ENCODE results near the gene SEC16A. TPM values are rescaled to one million over a fixed set of nuclear protein-coding genes. Genes with fewer than 3 reads are reported as not detected.

Gene SEC16A
- total RNA-seq, 2 experiments from 2014 or later: 23.7 to 60.1 TPM

DNA sequence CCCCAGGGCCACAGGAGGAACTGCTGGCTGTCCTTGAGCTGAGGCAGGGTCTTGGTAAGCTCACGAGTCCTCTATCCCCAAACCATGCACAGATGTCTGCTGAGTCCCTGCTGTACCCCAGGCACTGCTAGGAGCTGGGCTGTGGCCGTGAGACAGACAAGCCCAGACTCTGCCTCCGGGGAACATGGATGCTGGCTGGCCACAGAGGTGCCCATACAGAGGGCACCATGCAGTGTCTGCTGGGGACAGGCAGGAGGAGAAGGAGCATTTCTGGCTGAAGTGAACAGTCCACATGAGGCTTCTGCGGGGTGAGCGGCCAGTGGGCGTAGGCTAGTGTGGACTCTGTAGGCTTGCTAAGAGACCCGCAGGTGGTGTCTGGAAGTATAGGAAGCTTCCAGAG lies 4.8 kb upstream of the SEC16A start:
- H3K79me2 ChIP-seq (ENCODE audit: insufficient read depth, low read depth, low read length): peaks cover 1% of the 10 kb centered on the region; the same call in 1 of the 2 replicates
- H3K4me1 ChIP-seq (ENCODE audit: insufficient read depth, low read length, poor library complexity, severe bottlenecking): peaks cover 10% of the 10 kb centered on the region
- no peak overlapping the region for H3K27ac ChIP-seq (ENCODE audit: low read depth, low read length, poor library complexity, severe bottlenecking)
- no peak for DNase-seq (ENCODE audit: low spot score)
- no peaks in the 10 kb centered on the region for H3K36me3 ChIP-seq (ENCODE audit: insufficient read depth, low read length)
- POLR2A ChIA-PET: no interaction called here
- BruUV-seq (replicated peaks): no TSS peak
- no peak overlapping the region for H3K4me2 ChIP-seq (ENCODE audit: low read length)
- intact Hi-C loops (cut with micrococcal nuclease; ENCODE audit: unreplicated experiment): loop anchor here (1.0 kb wide), 1 partner anchor 144 kb away; no protein-coding TSS in a partner anchor
- CTCF ChIA-PET (ENCODE audit: unreplicated experiment): interaction anchor here (0.6 to 0.8 kb wide), 2 partner anchors 27 to 144 kb away, joined by 3 to 6 read pairs; no protein-coding TSS in a partner anchor
- TF ChIP-seq CTCF (conservative IDR thresholded peaks at IDR 0.05; ENCODE audit: low read length) (no peak), EZH2phosphoT487 (IDR thresholded peaks at IDR 0.05; ENCODE audit: borderline replicate concordance, low read depth, low read length) (no peak)
- no peak overlapping the region for H3K4me3 ChIP-seq (ENCODE audit: low read depth, low read length, poor library complexity, severe bottlenecking)
- no peaks in the 10 kb centered on the region for H3K9me3 ChIP-seq (ENCODE audit: low read length)
- H2AFZ ChIP-seq (ENCODE audit: low read length): no peak overlapping the region
- H4K20me1 ChIP-seq (ENCODE audit: insufficient read depth, low read length): peaks cover 5% of the 10 kb centered on the region; the same call in 1 of the 2 replicates
- no peaks in the 10 kb centered on the region for H3K9me2 ChIP-seq (ENCODE audit: insufficient read depth, low read length)

DNA sequence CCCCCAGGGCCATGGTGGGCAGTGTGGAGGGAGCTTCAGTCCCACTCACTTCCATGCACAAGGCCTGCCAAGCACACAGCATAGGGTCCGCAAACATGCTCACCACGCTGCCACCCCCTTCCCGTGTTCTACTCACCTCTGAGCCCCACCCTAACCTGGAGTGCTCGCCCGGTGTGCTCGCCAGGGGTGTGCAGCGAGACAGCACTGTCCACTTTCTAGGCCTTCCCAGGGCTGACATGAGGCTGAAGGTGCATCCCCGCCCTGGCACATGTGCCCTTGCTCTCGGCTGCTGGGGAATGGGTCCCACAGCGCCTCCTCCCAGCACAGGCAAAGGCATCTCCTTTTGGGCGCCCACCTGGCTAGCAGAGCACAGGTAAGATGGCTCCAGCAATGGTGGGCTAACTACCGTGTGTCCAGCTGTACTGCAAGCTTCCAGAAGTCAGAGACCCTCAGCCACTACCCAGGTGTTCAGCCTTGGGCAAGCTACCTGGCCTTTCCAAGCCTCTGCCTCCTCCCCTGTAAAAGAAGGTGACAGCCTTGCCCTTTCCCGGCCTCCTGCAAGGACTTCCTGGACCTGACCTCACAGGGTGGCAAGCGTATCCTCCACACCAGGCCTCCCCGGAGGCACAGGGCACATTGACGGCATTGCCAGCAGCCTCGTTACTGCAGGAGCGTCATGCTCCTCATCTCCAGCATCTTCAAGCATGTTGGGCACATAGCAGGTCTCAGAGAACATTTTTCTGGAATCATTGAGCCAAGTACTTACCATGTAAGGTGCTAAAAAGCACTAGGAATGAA lies 4.2 kb upstream of the SEC16A start:
- peaks cover 8% of the 10 kb centered on the region for H3K79me2 ChIP-seq (ENCODE audit: insufficient read depth, low read depth, low read length)
- intact Hi-C loops (cut with micrococcal nuclease; ENCODE audit: unreplicated experiment): no loop called here
- no TSS peak for BruUV-seq (replicated peaks)
- no peak overlapping the region for H2AFZ ChIP-seq (ENCODE audit: low read length)
- ChIA-PET CTCF (ENCODE audit: unreplicated experiment) (interaction anchor here (0.6 kb wide), 2 partner anchors 26 to 532 kb away, joined by 3 read pairs; no protein-coding TSS in a partner anchor), POLR2A (no interaction called here)
- TF ChIP-seq CTCF (conservative IDR thresholded peaks at IDR 0.05; ENCODE audit: low read length) (no peak), EZH2phosphoT487 (IDR thresholded peaks at IDR 0.05; ENCODE audit: borderline replicate concordance, low read depth, low read length) (no peak)
- no peak overlapping the region for H3K27ac ChIP-seq (ENCODE audit: low read depth, low read length, poor library complexity, severe bottlenecking)
- no peaks in the 10 kb centered on the region for H3K9me3 ChIP-seq (ENCODE audit: low read length)
- DNase-seq (ENCODE audit: low spot score): no peak
- H3K36me3 ChIP-seq (ENCODE audit: insufficient read depth, low read length): no peaks in the 10 kb centered on the region
- H3K4me3 ChIP-seq (ENCODE audit: low read depth, low read length, poor library complexity, severe bottlenecking): no peak overlapping the region
- H3K4me1 ChIP-seq (ENCODE audit: insufficient read depth, low read length, poor library complexity, severe bottlenecking): peaks cover 10% of the 10 kb centered on the region
- peaks cover 5% of the 10 kb centered on the region; the same call in 1 of the 2 replicates for H4K20me1 ChIP-seq (ENCODE audit: insufficient read depth, low read length)
- no peaks in the 10 kb centered on the region for H3K9me2 ChIP-seq (ENCODE audit: insufficient read depth, low read length)
- no peak overlapping the region for H3K4me2 ChIP-seq (ENCODE audit: low read length)

DNA sequence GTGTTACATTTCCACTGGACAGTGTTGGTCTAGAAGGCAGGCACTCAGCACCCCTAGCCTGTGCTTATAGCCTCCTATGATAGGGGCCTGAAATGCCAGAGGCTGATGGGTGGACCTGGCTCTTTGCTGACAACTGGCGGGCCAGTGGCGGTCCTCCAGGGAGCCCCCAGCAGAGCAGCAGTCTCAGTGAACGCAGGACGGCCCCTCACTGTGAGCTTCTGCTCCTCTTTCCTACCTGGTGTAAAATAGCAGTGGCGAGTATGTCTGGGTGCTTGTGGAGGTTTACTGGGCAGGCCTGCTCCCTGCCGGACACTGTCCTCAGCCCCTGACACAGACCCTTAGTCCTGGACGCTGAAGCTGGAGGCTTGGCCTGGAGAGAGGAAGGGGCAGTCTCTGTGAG lies 3.3 kb upstream of the SEC16A start:
- no peak for DNase-seq (ENCODE audit: low spot score)
- ChIA-PET CTCF (ENCODE audit: unreplicated experiment) (interaction anchor here (0.5 kb wide), 1 partner anchor 275 kb away, joined by 12 read pairs; no protein-coding TSS in a partner anchor), POLR2A (no interaction called here)
- Histone ChIP-seq H2AFZ (ENCODE audit: low read length) (no peak overlapping the region), H3K79me2 (ENCODE audit: insufficient read depth, low read depth, low read length) (peaks cover 17% of the 10 kb centered on the region), H3K9me2 (ENCODE audit: insufficient read depth, low read length) (no peaks in the 10 kb centered on the region), H3K4me3 (ENCODE audit: low read depth, low read length, poor library complexity, severe bottlenecking) (no peak overlapping the region), H3K36me3 (ENCODE audit: insufficient read depth, low read length) (no peaks in the 10 kb centered on the region), H3K9me3 (ENCODE audit: low read length) (no peaks in the 10 kb centered on the region), H3K4me2 (ENCODE audit: low read length) (no peak overlapping the region), H4K20me1 (ENCODE audit: insufficient read depth, low read length) (peaks cover 5% of the 10 kb centered on the region; the same call in 1 of the 2 replicates), H3K4me1 (ENCODE audit: insufficient read depth, low read length, poor library complexity, severe bottlenecking) (peaks cover 16% of the 10 kb centered on the region), H3K27ac (ENCODE audit: low read depth, low read length, poor library complexity, severe bottlenecking) (no peak overlapping the region)
- intact Hi-C loops (cut with micrococcal nuclease; ENCODE audit: unreplicated experiment): no loop called here
- BruUV-seq (replicated peaks): no TSS peak
- TF ChIP-seq CTCF (conservative IDR thresholded peaks at IDR 0.05; ENCODE audit: low read length) (no peak), EZH2phosphoT487 (IDR thresholded peaks at IDR 0.05; ENCODE audit: borderline replicate concordance, low read depth, low read length) (no peak)

All from OCI-LY7 (cell line).